ENCODE measurements around the gene DDX41. TPM values are rescaled to one million over a fixed set of nuclear protein-coding genes. Genes with fewer than 3 reads are reported as not detected.
A peak's percentile ranks its signal among the peaks of the same experiment; 100 is the strongest.

The DDX41 gene
- total RNA-seq, 1 donor from 2014 or later: 250 TPM

GRCh38 chr5:177523711-177524538 lies 7.2 kb upstream of the DDX41 start:
- Histone ChIP-seq H3K36me3 (ENCODE audit: control insufficient read depth, insufficient read depth, low read length) (peaks cover 57% of the 10 kb centered on the region), H3K27me3 (ENCODE audit: control insufficient read depth, insufficient read depth, low read length) (no peaks in the 10 kb centered on the region), H3K4me3 (ENCODE audit: low read depth, low read length) (no peak overlapping the region)
- TF ChIP-seq CTCF (IDR thresholded peaks at IDR 0.05; ENCODE audit: insufficient read depth, low read length, severe bottlenecking): no peak
- FAIRE-seq: no peak
- DNase-seq (ENCODE audit: low read depth): no peak

- Histone ChIP-seq H3K4me3 (ENCODE audit: low read depth, low read length) (no peak overlapping the region), H3K27me3 (ENCODE audit: control insufficient read depth, insufficient read depth, low read length) (no peaks in the 10 kb centered on the region), H3K36me3 (ENCODE audit: control insufficient read depth, insufficient read depth, low read length) (peaks cover 39% of the 10 kb centered on the region)
- TF ChIP-seq CTCF (IDR thresholded peaks at IDR 0.05; ENCODE audit: insufficient read depth, low read length, severe bottlenecking): peak; percentile 12
- no peak for DNase-seq (ENCODE audit: low read depth)
- no peak for FAIRE-seq
These were observed 4.3 kb upstream of the DDX41 start for GRCh38 chr5:177520916-177521513.

- peaks cover 37% of the 10 kb centered on the region for H3K36me3 ChIP-seq (ENCODE audit: control insufficient read depth, insufficient read depth, low read length)
- FAIRE-seq: no peak
- H3K27me3 ChIP-seq (ENCODE audit: control insufficient read depth, insufficient read depth, low read length): no peaks in the 10 kb centered on the region
- DNase-seq (ENCODE audit: low read depth): no peak
- no peak overlapping the region for H3K4me3 ChIP-seq (ENCODE audit: low read depth, low read length)
- TF ChIP-seq CTCF (IDR thresholded peaks at IDR 0.05; ENCODE audit: insufficient read depth, low read length, severe bottlenecking): no peak
These were observed 3.5 kb upstream of the DDX41 start for GRCh38 chr5:177520271-177520670.

GRCh38 chr5:177519463-177520235 lies 2.9 kb upstream of the DDX41 start:
- Histone ChIP-seq H3K4me3 (ENCODE audit: low read depth, low read length) (no peak overlapping the region), H3K36me3 (ENCODE audit: control insufficient read depth, insufficient read depth, low read length) (peaks cover 38% of the 10 kb centered on the region), H3K27me3 (ENCODE audit: control insufficient read depth, insufficient read depth, low read length) (no peaks in the 10 kb centered on the region)
- FAIRE-seq (no peak), DNase-seq (ENCODE audit: low read depth) (no peak)
- no peak for TF ChIP-seq CTCF (IDR thresholded peaks at IDR 0.05; ENCODE audit: insufficient read depth, low read length, severe bottlenecking)

GRCh38 chr5:177515580-177515979 lies 1.2 kb downstream of the DDX41 start:
- Histone ChIP-seq H3K36me3 (ENCODE audit: control insufficient read depth, insufficient read depth, low read length) (peaks cover 56% of the 10 kb centered on the region), H3K4me3 (ENCODE audit: low read depth, low read length) (peak overlapping the region; percentile 100), H3K27me3 (ENCODE audit: control insufficient read depth, insufficient read depth, low read length) (no peaks in the 10 kb centered on the region)
- no peak for DNase-seq (ENCODE audit: low read depth)
- no peak for TF ChIP-seq CTCF (IDR thresholded peaks at IDR 0.05; ENCODE audit: insufficient read depth, low read length, severe bottlenecking)
- FAIRE-seq: no peak
